Pancreas (tissue), 10 donors: ENCODE data around the gene REC8. TPM values are rescaled to one million over a fixed set of nuclear protein-coding genes. Genes with fewer than 3 reads are reported as not detected.

Experiments used
- ATAC-seq, 4 donors: fragments of 200-7000 bp; cut with Tn5 transposase; one replicate each; pipeline versions ENCODE4 v1.8.0 to v1.9.1; 2020; ENCODE audit warnings: mild to moderate bottlenecking in 4 of 4, moderate library complexity in 4 of 4
- DNase-seq, 6 donors: peaks; one replicate each; pipeline ENCODE4 v3.0.0-alpha.2; 2020
- FAIRE-seq: peaks from 2 replicates; lab custom pipeline; 2012; peaks lifted over from hg19 to GRCh38; lab: Jason Lieb, UNC
- H3K27ac ChIP-seq, 4 donors: fragments of 200-600 bp; sonication (generic); 1 replicate in 3 of 4; 2 replicates in 1 of 4; pipeline versions ENCODE4 v1.5.0 to v1.8.0; 2020
- H3K27me3 ChIP-seq, 4 donors: fragments of 200-600 bp; one replicate each; pipeline ENCODE4 v1.8.0; 2021
- H3K36me3 ChIP-seq, 3 donors: fragments of 200-600 bp; sonication (generic) in 1 of 3; one replicate each; pipeline versions ENCODE4 v1.5.0 to v1.8.0; 2020 to 2021
- H3K4me1 ChIP-seq, 3 donors: fragments of 200-600 bp; one replicate each; pipeline ENCODE4 v1.8.0; 2021
- H3K4me3 ChIP-seq, 4 donors: fragments of 200-600 bp; sonication (generic) in 2 of 4; one replicate each; pipeline versions ENCODE4 v1.5.0 to v1.8.0; 2020 to 2021
- H3K9me3 ChIP-seq, 4 donors: fragments of 200-600 bp; one replicate each; pipeline ENCODE4 v1.8.0; 2021
- WGBS, 2 donors: extraction: QIAGEN DNeasy Blood & Tissue Kit; methylation state at CpG; one replicate each; pipeline ENCODE4 v1.1.7; 2013; 5-methylcytosine and 5-hydroxymethylcytosine counted together
- intact Hi-C, 3 donors: fragments of 100-400 bp; cut with DNase I; formaldehyde crosslinking; loops; one replicate each; pipeline versions ENCODE4 v1.11.1 to v1.14.2; 2022
- polyA plus RNA-seq, 2 donors: library from polyadenylated mRNA; stranded (reverse); fragments of 200-250 nt; gene quantifications; one replicate each; pipeline ENCODE4 v1.2.3, GENCODE V29; 2013
- total RNA-seq, 6 donors: library from RNA; stranded (reverse); fragmentation: NEBNext Ultra II Directional in 4 of 6; extraction: Animal tissue kit (Norgen Biotek cat#: 25700) in 4 of 6; gene quantifications; one replicate each; pipeline versions ENCODE4 v1.2.1 to v1.2.4, GENCODE V29; 2021 to 2023
- TF ChIP-seq, protein P1 (sequence below), 4 donors: fragments of 200-600 bp; sonication (generic) in 3 of 4; IDR thresholded peaks; one replicate each; pipeline versions ENCODE4 v1.5.0 to v1.8.0; 2021; ENCODE audit warnings: antibody characterized with exemption in 4 of 4
- donor health status: healthy with polysubstance abuse.
- donor health status: DM: no; HTN: no; CAD: no; lungs with moderate emphysema.
- donor health status: DM: no; HTN: no; CAD: no.
- donor health status: control.
- donor health status: control.
- donor health status: Bipolar disorder and iron deficiency.
- donor health status: DM: yes; HTN: yes; CAD: no.
- donor health status: DM: no; HTN: no; CAD: no.
- donor health status: DM: no; HTN: no; CAD: no.
- donor health status: DM: yes; HTN: yes; CAD: no.

REC8 gene
- total and polyA plus RNA-seq, 8 donors = 3.5 to 41.1 (median 5.1) TPM

DNA sequence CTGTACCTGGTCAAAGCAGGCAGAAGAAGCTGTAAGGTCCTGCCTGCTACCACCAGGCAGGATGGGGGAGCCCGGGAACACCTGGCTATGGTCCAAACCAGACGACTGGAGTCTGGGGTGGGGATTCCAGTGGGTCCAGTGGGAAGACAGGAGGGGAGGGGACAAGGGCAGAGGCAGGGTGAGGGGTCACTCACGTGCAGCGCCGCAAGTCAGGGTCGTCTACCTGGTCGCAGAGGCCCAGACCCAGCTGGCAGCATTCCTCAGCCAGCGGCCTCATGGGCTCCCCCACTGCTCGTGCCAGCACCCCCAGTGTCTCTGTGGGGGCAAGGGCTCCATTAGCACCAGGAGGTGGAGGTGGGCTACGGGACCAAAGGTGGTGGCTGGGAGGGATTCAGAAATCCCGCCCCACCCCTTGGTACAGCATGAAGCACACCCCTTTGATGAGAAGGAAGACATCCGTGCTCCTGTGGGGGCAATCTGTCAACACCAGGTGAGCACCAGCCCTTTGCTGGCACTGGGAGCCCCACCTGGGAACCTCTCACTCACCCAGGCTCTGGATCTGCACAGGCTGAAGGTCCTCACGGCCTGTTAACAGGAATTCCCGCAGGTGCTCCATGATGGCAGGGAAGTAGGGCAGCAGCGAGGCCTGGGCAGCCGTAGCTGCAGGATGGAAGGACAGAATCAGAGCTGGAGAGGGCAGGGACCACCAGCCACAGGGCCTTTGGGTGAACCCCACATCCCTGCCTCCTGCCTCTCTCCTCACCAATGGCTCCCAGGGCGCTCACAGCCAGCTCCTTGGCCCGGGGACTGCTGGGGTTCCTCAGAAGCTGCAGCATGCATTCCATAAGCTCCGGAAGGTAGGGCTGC is 12.5 kb downstream of the REC8 start:
- 86 to 87% methylated on average over 19 of the region's 19 CpGs for WGBS, 2 donors
- peaks cover 3 to 55% (median 38%) of the 10 kb centered on the region in 3 donors for H3K36me3 ChIP-seq
- no peaks in the 10 kb centered on the region for H3K27me3 ChIP-seq
- peak in 1 of 6 donors; percentile 66 for DNase-seq
- intact Hi-C loops = no loop called here
- H3K27ac ChIP-seq = no peak overlapping the region
- H3K9me3 ChIP-seq = no peaks in the 10 kb centered on the region
- ATAC-seq = no peak
- H3K4me3 ChIP-seq = no peak overlapping the region
- H3K4me1 ChIP-seq = peaks cover 0 to 11% (median 9%) of the 10 kb centered on the region in 3 donors
- TF ChIP-seq, protein P1, sequence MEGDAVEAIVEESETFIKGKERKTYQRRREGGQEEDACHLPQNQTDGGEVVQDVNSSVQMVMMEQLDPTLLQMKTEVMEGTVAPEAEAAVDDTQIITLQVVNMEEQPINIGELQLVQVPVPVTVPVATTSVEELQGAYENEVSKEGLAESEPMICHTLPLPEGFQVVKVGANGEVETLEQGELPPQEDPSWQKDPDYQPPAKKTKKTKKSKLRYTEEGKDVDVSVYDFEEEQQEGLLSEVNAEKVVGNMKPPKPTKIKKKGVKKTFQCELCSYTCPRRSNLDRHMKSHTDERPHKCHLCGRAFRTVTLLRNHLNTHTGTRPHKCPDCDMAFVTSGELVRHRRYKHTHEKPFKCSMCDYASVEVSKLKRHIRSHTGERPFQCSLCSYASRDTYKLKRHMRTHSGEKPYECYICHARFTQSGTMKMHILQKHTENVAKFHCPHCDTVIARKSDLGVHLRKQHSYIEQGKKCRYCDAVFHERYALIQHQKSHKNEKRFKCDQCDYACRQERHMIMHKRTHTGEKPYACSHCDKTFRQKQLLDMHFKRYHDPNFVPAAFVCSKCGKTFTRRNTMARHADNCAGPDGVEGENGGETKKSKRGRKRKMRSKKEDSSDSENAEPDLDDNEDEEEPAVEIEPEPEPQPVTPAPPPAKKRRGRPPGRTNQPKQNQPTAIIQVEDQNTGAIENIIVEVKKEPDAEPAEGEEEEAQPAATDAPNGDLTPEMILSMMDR (IDR thresholded peaks at IDR 0.05) = no peak
- FAIRE-seq = no peak

DNA sequence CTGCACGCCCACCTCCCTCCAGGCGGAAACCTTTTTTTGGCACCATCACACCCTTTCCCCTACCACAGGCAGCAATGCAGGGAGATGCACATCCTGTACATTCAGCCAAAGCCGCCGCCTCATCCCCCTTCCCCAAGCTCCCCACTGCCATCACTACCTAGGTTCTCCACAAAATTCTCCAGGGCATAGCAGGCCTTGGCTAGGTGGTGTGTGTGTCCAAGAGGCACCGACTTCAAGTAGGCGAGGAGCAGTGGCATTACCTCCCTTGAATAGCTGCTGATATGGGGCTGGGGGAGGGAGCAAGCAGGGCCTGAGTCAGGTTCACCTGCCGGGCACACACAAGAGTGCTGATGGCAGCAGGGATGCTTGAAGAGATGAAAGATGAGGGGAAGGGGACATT is 13.1 kb downstream of the REC8 start:
- intact Hi-C loops = no loop called here
- Histone ChIP-seq H3K27me3 (no peaks in the 10 kb centered on the region), H3K9me3 (no peaks in the 10 kb centered on the region), H3K4me3 (no peak overlapping the region), H3K36me3 (peaks cover 3 to 53% (median 34%) of the 10 kb centered on the region in 3 donors), H3K4me1 (peaks cover 0 to 11% (median 9%) of the 10 kb centered on the region in 3 donors), H3K27ac (no peak overlapping the region)
- WGBS, 2 donors = 91 to 94% methylated on average over 7 of the region's 7 CpGs
- ATAC-seq (no peak), FAIRE-seq (no peak), DNase-seq (peak in 1 of 6 donors; percentile 26)
- TF ChIP-seq, protein P1 (IDR thresholded peaks at IDR 0.05) = no peak

DNA sequence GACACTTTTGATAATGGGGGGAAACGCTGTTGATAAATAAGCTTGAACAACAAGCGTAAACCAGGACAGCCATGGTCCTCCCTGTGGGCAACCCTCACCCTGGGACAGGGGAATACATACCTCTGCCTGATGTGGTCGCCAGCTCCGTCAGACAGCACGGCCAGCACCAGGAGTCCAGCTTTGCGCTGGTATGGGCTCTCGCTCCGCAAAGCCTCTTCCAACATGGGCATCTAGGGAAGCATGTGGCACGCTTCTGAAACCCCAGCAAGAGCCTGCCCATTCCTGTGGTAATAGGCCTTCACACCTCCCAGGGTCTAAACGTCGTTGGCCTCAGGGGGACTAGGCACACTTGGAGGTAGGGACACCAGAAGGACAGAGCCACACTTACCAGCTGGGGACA is 13.9 kb downstream of the REC8 start:
- H3K4me1 ChIP-seq = peaks cover 0 to 11% (median 9%) of the 10 kb centered on the region in 3 donors
- intact Hi-C loops = no loop called here
- H3K27ac ChIP-seq = no peak overlapping the region
- H3K36me3 ChIP-seq = peaks cover 3 to 47% (median 27%) of the 10 kb centered on the region in 3 donors
- TF ChIP-seq, protein P1 (IDR thresholded peaks at IDR 0.05) = no peak
- DNase-seq = peak in 1 of 6 donors; percentile 43
- WGBS, 2 donors = 86 to 92% methylated on average over 11 of the region's 11 CpGs
- H3K4me3 ChIP-seq = no peak overlapping the region
- no peak for ATAC-seq
- FAIRE-seq = no peak
- H3K27me3 ChIP-seq = no peaks in the 10 kb centered on the region
- H3K9me3 ChIP-seq = no peaks in the 10 kb centered on the region

DNA sequence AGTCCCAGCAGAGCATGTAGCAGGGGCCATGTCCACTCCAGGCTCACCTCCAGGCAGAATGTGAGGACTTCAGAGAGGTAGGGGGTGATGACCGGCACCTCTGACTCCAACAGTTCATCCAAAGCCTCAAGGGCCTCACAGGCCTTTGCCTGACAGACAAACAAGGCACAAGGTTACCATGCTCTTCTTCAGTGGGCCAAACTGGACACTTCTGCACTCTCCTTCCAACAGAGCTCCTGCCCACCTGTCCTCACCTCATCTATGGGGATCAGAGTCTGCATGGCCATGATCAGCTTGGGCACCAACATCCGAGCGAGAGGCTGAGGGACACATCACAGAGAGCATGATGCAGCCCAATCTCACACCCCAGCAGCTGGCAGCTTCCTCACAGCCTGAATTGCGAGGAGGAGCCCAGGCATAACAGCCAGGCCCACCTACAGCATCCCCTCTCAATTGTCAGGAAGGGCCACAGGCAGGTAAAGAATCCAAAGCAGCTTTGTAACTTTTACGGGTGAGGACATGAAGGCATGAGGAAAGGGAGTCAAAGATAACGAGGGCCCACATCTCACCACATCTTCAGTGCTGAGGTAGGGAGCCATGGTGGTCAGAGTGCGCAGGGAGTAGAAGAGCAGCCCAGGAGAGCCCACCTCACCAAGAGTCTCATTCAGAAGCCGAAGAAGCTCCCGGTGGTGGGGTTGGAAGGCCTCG is 15.1 kb downstream of the REC8 start:
- intact Hi-C loops = no loop called here
- WGBS, 2 donors = 81 to 89% methylated on average over 10 of the region's 10 CpGs

More for the DNA sequence above, 15.1 kb downstream of the REC8 start:
- Histone ChIP-seq H3K9me3 (no peaks in the 10 kb centered on the region), H3K27me3 (no peaks in the 10 kb centered on the region), H3K4me3 (no peak overlapping the region), H3K27ac (no peak overlapping the region), H3K4me1 (peaks cover 0 to 11% (median 9%) of the 10 kb centered on the region in 3 donors), H3K36me3 (peaks cover 3 to 37% (median 26%) of the 10 kb centered on the region in 3 donors)
- TF ChIP-seq, protein P1 (IDR thresholded peaks at IDR 0.05) = no peak
- peak in 1 of 6 donors; percentile 24 for DNase-seq
- FAIRE-seq = no peak
- no peak for ATAC-seq
